ENCODE measurements around the gene TMC8. TPM values are rescaled to one million over a fixed set of nuclear protein-coding genes. Genes with fewer than 3 reads are reported as not detected.

The TMC8 gene
- total RNA-seq, 4 donors from 2014 or later = 1.7 to 12.0 (median 3.0) TPM

DNA sequence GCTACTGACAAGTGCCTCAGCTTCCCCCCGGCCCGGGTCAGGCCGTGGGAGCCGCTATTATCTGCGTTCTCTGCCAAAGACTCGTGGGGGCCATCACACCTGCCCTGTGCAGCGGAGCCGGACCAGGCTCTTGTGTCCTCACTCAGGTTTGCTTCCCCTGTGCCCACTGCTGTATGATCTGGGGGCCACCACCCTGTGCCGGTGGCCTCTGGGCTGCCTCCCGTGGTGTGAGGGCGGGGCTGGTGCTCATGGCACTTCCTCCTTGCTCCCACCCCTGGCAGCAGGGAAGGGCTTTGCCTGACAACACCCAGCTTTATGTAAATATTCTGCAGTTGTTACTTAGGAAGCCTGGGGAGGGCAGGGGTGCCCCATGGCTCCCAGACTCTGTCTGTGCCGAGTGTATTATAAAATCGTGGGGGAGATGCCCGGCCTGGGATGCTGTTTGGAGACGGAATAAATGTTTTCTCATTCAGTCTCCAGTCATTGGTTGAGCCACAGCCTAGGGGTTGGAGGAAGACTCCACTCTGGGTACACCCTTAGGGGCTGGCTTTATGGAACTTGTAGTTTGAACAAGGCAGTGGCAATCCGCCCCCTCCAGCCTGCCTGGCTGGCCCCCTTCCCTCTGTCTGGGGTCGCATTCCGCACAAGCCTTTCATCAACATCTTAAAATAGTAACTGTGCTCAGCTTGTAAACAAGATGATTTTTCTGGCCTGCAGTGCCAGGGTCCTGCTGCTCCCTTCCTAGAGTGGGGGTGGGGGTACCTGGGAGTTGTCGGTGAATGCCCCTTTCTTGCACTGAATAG, 41.9 kb downstream of the TMC8 start:
- Histone ChIP-seq H3K9me3 (no peaks in the 10 kb centered on the region), H3K4me1 (peaks cover 0 to 91% (median 65%) of the 10 kb centered on the region in 3 donors), H3K36me3 (peaks cover 0 to 18% of the 10 kb centered on the region in 2 donors), H3K27ac (peak overlapping the region; percentile 36 to 98 (median 94)), H3K4me3 (peak overlapping the region in 1 of 2 donors; percentile 7), H3K27me3 (no peaks in the 10 kb centered on the region)
- WGBS, 2 donors (ENCODE audit: low coverage in 1 of 2) = 0 to 25% methylated on average over 2 to 11 of the region's 19 CpGs
- TF ChIP-seq POLR2AphosphoS5 (IDR thresholded peaks at IDR 0.05) (peak; percentile 33), POLR2A (IDR thresholded peaks at IDR 0.05) (no peak)
- ATAC-seq = peak; percentile 10

DNA sequence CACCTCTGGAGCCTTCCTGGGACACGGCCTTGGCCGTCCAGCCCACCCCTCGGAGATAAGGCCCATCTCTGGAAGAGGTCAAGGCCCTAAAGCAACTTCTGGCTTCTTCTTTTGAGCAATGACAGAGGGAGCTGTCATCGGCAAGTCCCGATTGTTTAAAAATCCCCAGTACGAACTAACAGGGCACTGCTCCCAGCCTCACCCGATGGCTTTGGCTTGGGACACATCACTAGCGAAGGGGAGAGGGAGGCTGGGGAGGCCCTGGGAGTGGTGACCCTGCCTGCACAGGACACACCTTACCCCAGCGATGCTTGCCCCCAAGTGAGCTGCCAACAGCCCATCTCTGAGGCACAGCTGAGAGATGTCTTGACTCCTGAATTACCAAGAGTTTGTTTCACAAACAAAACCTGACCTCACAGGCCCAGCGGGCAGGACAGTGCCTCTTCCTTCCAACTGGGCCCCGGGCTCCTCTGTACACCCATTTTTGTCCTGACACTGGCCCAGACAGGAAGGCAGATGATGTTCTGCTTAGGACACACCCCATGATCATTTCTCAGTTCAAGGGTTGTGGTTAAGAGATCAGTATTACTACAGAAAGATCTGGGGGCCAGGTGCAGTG, 42.6 kb downstream of the TMC8 start:
- 11 to 30% methylated on average over 2 to 4 of the region's 11 CpGs for WGBS, 2 donors (ENCODE audit: low coverage in 1 of 2)
- Histone ChIP-seq H3K27me3 (no peaks in the 10 kb centered on the region), H3K4me1 (peaks cover 0 to 93% (median 65%) of the 10 kb centered on the region in 3 donors), H3K27ac (peak overlapping the region; percentile 36 to 98 (median 94)), H3K36me3 (peaks cover 0 to 18% of the 10 kb centered on the region in 2 donors), H3K4me3 (no peak overlapping the region), H3K9me3 (no peaks in the 10 kb centered on the region)
- ATAC-seq = peak; percentile 5
- TF ChIP-seq, protein P1, sequence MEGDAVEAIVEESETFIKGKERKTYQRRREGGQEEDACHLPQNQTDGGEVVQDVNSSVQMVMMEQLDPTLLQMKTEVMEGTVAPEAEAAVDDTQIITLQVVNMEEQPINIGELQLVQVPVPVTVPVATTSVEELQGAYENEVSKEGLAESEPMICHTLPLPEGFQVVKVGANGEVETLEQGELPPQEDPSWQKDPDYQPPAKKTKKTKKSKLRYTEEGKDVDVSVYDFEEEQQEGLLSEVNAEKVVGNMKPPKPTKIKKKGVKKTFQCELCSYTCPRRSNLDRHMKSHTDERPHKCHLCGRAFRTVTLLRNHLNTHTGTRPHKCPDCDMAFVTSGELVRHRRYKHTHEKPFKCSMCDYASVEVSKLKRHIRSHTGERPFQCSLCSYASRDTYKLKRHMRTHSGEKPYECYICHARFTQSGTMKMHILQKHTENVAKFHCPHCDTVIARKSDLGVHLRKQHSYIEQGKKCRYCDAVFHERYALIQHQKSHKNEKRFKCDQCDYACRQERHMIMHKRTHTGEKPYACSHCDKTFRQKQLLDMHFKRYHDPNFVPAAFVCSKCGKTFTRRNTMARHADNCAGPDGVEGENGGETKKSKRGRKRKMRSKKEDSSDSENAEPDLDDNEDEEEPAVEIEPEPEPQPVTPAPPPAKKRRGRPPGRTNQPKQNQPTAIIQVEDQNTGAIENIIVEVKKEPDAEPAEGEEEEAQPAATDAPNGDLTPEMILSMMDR (IDR thresholded peaks at IDR 0.05) = no peak
- peak; percentile 3 for TF ChIP-seq POLR2AphosphoS5 (IDR thresholded peaks at IDR 0.05)

GRCh38 chr17:78174346-78174869, 43.8 kb downstream of the TMC8 start:
- H3K27ac ChIP-seq = peak overlapping the region; percentile 51 to 98 (median 94)
- 10% methylated on average over 2 of the region's 15 CpGs; no CpG with 5 or more reads in 1 of the 2 donors for WGBS, 2 donors (ENCODE audit: low coverage in 1 of 2)
- no peaks in the 10 kb centered on the region for H3K27me3 ChIP-seq
- TF ChIP-seq, protein P1 (IDR thresholded peaks at IDR 0.05) = peak in 3 of 4 experiments; percentile 79 to 84 (median 83)
- no peak for TF ChIP-seq EP300 (IDR thresholded peaks at IDR 0.05)
- TF ChIP-seq POLR2AphosphoS5 (IDR thresholded peaks at IDR 0.05) = peak; percentile 79
- peak in 1 of 2 donors; percentile 16 for TF ChIP-seq POLR2A (IDR thresholded peaks at IDR 0.05)
- no peaks in the 10 kb centered on the region for H3K9me3 ChIP-seq
- ATAC-seq = peak; percentile 76
- H3K4me3 ChIP-seq = no peak overlapping the region
- peaks cover 0 to 18% of the 10 kb centered on the region in 2 donors for H3K36me3 ChIP-seq
- H3K4me1 ChIP-seq = peaks cover 0 to 100% (median 65%) of the 10 kb centered on the region in 3 donors

GRCh38 chr17:78174870-78175642, 44.5 kb downstream of the TMC8 start:
- peaks cover 0 to 18% of the 10 kb centered on the region in 2 donors for H3K36me3 ChIP-seq
- peaks cover 0 to 100% (median 64%) of the 10 kb centered on the region in 3 donors for H3K4me1 ChIP-seq
- H3K9me3 ChIP-seq = no peaks in the 10 kb centered on the region
- WGBS, 2 donors (ENCODE audit: low coverage in 1 of 2) = 89 to 100% methylated on average over 1 to 10 of the region's 28 CpGs
- H3K27me3 ChIP-seq = no peaks in the 10 kb centered on the region
- TF ChIP-seq, protein P1 (IDR thresholded peaks at IDR 0.05) = no peak
- no peak for TF ChIP-seq POLR2A (IDR thresholded peaks at IDR 0.05)
- TF ChIP-seq EP300 (IDR thresholded peaks at IDR 0.05) = no peak
- TF ChIP-seq POLR2AphosphoS5 (IDR thresholded peaks at IDR 0.05) = no peak
- peak overlapping the region; percentile 51 to 98 (median 94) for H3K27ac ChIP-seq
- no peak overlapping the region for H3K4me3 ChIP-seq
- no peak for ATAC-seq

DNA sequence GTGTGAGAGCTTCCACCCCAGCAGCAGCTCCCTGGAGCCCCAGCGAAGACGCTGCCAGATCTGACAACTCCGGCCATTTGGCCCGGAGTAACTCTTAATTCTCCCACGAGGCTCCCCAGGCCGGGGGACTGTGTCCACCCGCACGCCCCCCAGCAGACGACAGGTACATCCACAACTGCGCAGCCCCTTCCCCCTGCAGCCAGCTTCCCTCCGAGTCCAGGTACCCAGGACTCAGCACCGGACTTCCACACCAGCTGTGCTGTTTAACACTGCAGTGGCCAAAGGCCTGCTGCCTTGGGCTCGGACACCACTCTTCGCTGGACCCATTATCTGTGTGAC, 45.0 kb downstream of the TMC8 start:
- Histone ChIP-seq H3K4me1 (peaks cover 0 to 100% (median 63%) of the 10 kb centered on the region in 3 donors), H3K9me3 (no peaks in the 10 kb centered on the region), H3K27me3 (no peaks in the 10 kb centered on the region), H3K36me3 (peaks cover 0 to 16% of the 10 kb centered on the region in 2 donors), H3K27ac (peak overlapping the region in 3 of 4 donors; percentile 91 to 98 (median 98)), H3K4me3 (no peak overlapping the region)
- no CpG with 5 or more reads among the region's 14 CpGs for WGBS, 2 donors (ENCODE audit: low coverage in 1 of 2)
- no peak for ATAC-seq
- TF ChIP-seq POLR2A (IDR thresholded peaks at IDR 0.05) (no peak), EP300 (IDR thresholded peaks at IDR 0.05) (no peak), POLR2AphosphoS5 (IDR thresholded peaks at IDR 0.05) (no peak)
- TF ChIP-seq, protein P1 (IDR thresholded peaks at IDR 0.05) = no peak
